D721Med (cell line): ENCODE results near the gene HUS1.
"Not testable (repeated sequence)": the region's sequence is repeated elsewhere in the genome, so short reads cannot be mapped to it uniquely, and the experiment has no call there.

Experiments used
- DNase-seq: peaks from one replicate; pipeline ENCODE4 v3.0.0; 2011; ENCODE audit warnings: low spot score; ENCODE audit not compliant: insufficient read length
- FAIRE-seq: peaks from 2 replicates; lab custom pipeline; 2011; peaks lifted over from hg19 to GRCh38; lab: Jason Lieb, UNC
- TF ChIP-seq, protein P1 (sequence below): IDR thresholded peaks from 2 replicates; pipeline ENCODE4 v1.5.1; 2012; ENCODE audit warnings: mild to moderate bottlenecking, control low read depth; ENCODE audit not compliant: insufficient read depth; ENCODE audit errors: missing control alignments

Gene HUS1

DNA sequence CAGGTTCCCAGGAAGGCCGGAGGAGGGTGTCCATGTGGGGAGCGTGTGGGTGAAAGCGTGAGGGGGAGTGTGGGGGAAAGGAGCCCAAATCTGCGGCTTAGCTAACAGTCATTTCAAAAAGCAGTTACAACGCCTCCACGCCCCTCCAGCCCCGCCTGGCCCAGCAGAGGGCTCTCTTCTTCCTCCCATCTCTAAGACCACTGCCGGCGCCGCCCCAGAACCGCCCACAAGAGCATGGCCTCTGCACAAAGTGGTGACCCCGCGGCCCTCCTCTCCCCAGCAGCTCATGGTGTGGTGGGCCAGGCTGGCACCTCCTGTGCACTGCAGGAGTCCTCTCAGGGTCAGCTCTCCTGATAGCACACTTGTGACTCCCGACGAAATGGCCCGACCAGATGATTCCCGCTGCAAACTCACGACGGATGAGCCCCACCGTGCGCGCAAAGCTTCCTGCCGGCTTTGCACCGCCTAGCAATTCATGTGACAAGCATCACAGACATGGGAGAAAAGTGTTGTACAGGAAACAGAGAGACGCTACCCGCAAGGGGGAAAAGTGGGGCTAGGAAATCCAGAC, 12.4 kb upstream of the HUS1 start:
- no peak for FAIRE-seq
- DNase-seq = no peak
- TF ChIP-seq, protein P1, sequence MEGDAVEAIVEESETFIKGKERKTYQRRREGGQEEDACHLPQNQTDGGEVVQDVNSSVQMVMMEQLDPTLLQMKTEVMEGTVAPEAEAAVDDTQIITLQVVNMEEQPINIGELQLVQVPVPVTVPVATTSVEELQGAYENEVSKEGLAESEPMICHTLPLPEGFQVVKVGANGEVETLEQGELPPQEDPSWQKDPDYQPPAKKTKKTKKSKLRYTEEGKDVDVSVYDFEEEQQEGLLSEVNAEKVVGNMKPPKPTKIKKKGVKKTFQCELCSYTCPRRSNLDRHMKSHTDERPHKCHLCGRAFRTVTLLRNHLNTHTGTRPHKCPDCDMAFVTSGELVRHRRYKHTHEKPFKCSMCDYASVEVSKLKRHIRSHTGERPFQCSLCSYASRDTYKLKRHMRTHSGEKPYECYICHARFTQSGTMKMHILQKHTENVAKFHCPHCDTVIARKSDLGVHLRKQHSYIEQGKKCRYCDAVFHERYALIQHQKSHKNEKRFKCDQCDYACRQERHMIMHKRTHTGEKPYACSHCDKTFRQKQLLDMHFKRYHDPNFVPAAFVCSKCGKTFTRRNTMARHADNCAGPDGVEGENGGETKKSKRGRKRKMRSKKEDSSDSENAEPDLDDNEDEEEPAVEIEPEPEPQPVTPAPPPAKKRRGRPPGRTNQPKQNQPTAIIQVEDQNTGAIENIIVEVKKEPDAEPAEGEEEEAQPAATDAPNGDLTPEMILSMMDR = peak; percentile 45

DNA sequence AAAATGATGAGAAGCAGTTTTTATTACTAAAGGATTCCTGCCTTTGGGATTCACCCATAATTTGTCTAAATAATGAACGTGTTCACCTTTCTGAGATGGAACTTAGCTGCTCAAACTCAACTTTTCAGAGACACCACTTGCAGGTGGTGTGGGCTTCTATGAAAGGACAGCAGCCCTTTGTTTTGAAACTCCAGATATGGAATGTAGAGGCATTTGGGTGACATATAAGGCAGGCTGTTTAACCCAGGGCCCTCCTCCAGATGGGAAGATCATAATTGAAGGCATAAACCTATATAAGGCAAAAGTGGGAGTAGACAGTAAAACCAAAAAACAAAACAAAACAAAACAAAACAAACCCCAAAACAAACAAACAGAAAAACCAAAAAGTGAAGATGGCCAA, 11.9 kb upstream of the HUS1 start:
- TF ChIP-seq, protein P1 = no peak
- no peak for FAIRE-seq
- no peak for DNase-seq

DNA sequence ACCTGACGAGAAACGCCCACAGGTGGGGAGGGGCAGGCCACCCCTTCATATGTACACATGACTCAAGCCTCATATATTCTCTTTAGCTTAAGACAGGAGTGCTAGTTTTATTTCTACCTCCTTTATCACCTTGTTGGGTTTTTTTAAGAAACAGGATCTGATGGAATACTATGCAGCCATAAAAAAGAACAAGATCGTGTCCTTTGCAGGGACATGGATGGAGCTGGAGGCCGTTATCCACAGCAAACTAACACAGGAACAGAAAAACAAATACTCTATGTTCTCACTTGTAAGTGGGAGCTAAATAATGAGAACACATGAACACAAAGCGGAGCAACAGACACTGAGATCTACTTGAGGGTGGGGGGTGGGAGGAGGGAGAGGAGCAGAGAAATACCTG, 11.2 kb upstream of the HUS1 start:
- FAIRE-seq (no peak), DNase-seq (no peak)
- TF ChIP-seq, protein P1 = no peak

DNA sequence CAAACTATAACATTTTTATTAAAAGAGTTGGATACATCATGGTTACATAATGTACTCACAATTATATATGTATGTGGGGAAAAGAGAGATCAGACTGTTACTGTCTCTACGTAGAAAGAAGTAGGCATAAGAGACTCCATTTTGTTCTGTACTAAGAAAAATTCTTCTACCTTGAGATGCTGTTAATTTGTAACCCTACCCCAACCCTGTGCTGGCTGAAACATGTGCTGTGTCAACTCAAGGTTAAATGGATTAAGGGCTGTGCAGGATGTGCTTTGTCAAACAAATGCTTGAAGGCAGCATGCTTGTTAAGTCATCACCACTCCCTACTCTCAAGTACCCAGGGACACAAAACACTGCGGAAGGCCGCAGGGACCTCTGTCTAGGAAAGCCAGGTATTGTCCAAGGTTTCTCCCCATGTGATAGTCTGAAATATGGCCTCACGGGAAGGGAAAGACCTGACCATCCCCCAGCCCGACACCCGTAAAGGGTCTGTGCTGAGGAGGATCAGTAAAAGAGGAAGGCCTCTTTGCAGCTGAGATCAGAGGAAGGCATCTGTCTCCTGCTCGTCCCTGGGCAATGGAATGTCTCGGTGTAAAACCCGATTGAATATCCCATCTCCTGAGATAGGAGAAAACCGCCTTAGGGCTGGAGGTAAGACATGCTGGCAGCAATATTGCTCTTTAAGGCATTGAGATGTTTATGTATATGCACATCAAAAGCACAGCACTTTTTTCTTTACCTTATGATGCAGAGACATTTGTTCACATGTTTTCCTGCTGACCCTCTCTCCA, 10.4 kb upstream of the HUS1 start:
- DNase-seq, FAIRE-seq: not testable (repeated sequence)

DNA sequence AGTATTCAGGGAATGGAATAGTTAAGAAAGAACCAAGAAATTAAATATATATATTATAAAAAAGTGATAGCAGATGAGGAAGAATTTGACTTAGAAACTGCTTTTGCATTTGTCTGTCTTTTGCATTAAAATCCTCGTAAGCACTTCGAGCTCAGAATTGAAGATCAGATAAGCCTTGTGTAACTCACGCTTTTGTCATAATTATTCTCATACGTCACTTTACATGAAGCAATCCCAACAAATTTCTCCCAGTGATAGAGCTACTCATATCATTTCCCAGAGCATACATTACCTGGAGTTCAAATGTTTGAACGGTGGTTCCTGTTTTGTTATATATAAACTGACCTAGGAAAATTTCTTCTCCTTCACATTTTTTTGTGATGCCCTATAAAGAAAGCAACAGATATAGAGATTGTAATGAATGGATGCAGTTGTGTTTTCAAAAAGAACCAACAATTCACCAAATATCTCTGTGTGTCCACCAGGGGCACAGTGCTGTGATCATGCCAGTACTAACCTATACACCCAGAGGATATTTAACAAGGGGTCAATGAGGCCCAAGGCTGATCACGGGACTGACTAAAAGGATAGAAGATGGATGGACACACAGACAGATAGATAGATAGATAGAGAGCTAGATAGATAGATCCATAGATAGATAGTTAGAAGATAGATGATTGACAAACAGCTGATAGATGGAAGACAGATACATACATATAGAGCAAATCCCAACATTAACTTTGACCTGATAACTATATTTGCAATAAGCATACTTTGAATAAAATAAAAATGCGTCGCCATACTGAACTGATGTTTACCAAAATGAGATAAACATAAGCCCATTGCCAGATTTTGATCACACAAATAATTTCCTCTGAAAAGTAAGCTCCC, 9.3 kb upstream of the HUS1 start:
- no peak for DNase-seq
- no peak for FAIRE-seq
- TF ChIP-seq, protein P1 = no peak

DNA sequence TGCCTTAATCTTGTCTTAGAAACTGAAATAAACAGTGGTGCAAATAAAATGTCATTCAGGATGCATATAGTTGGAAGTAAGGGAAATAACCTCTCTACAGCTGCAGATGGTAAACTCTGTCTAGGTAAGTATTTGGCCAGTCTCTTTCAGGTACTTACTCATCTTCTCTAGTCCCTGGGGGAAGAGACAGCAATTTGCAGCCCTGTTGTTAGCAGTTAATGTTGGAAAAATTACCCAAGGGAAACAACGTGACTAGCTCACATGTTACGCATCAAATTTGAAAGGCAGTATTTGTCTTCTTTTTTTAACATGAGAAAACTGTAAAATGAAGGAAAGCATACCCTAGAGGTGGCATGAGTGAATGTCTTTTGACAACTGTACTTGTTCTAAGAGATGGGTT, 3.2 kb upstream of the HUS1 start:
- TF ChIP-seq, protein P1 = no peak
- no peak for DNase-seq
- no peak for FAIRE-seq

DNA sequence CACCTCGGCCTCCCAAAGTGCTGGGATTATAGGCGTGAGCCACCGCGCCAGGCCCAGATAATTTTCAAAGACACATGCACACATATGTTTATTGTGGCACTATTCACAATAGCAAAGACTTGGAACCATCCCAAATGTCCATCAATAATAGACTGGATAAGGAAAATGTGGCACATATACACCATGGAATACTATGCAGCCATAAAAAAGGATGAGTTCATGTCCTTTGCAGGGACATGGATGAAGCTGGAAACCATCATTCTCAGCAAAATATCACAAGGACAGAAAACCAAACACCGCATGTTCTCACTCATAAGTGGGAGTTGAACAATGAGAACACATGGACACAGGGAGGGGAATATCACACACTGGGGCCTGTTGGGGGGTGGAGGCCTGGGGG, 1.2 kb upstream of the HUS1 start:
- not testable (repeated sequence) for DNase-seq, FAIRE-seq

DNA sequence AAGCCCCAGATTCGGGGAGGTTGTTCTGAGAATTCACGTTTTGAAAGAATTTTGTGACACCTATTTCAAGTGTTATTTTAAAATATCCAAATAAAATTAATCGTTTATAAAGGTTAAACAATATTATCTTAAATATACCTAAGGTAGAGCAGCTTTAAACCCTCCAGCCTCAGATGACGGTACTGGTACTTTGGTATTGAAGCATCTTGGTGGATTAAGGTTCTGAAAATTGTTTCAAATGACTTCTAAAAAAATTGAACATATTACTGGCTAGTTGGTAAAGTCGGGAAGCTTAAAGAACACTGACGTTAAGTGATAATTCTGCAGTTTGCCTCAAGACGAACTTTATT, 392 bp upstream of the HUS1 start:
- FAIRE-seq = no peak
- TF ChIP-seq, protein P1 = no peak

More for the DNA sequence above, 392 bp upstream of the HUS1 start:
- no peak for DNase-seq
